Endodermal cell (in vitro differentiated cells): ENCODE results near the gene FTCD. TPM values are rescaled to one million over a fixed set of nuclear protein-coding genes. Genes with fewer than 3 reads are reported as not detected.

ENCODE experiments used
- DNase-seq: peaks from one replicate; pipeline ENCODE4 v3.0.0-alpha.2; 2017
- H3K27ac ChIP-seq: 2 replicates; pipeline ENCODE4 v1.5.1; 2013; ENCODE audit warnings: mild to moderate bottlenecking, low read depth, low read length, moderate library complexity
- H3K27me3 ChIP-seq: 2 replicates; pipeline ENCODE4 v1.6.1; 2013; ENCODE audit warnings: mild to moderate bottlenecking, low read length, moderate library complexity; ENCODE audit not compliant: insufficient read depth, control insufficient read depth, poor library complexity, severe bottlenecking
- H3K36me3 ChIP-seq: 2 replicates; pipeline ENCODE4 v1.7.0; 2013; ENCODE audit warnings: mild to moderate bottlenecking, low read length, moderate library complexity; ENCODE audit not compliant: control insufficient read depth, insufficient read depth
- H3K4me1 ChIP-seq: one replicate; pipeline ENCODE4 v1.7.0; 2013; ENCODE audit warnings: low read length; ENCODE audit not compliant: control insufficient read depth, insufficient read depth
- H3K4me3 ChIP-seq: 2 replicates; pipeline ENCODE4 v1.5.1; 2013; ENCODE audit warnings: mild to moderate bottlenecking, low read length, moderate library complexity
- H3K9ac ChIP-seq: 2 replicates; pipeline ENCODE4 v1.6.1; 2013; ENCODE audit warnings: mild to moderate bottlenecking, low read length, moderate library complexity; ENCODE audit not compliant: poor library complexity, severe bottlenecking; ENCODE audit errors: extremely low read depth
- H3K9me3 ChIP-seq: 2 replicates; pipeline ENCODE4 v1.6.1; 2013; ENCODE audit warnings: mild to moderate bottlenecking, low read length, moderate library complexity; ENCODE audit not compliant: control insufficient read depth
- H3K27ac Mint-ChIP-seq: 2 replicates; pipeline ENCODE4 v1.8.0; 2020; ENCODE audit warnings: mixed read lengths
- H3K27me3 Mint-ChIP-seq: 2 replicates; pipeline ENCODE4 v1.8.0; 2021; ENCODE audit warnings: mild to moderate bottlenecking, mixed read lengths; ENCODE audit not compliant: insufficient read depth
- H3K36me3 Mint-ChIP-seq: 2 replicates; pipeline ENCODE4 v1.8.0; 2020; ENCODE audit warnings: low read depth, mixed read lengths
- H3K4me1 Mint-ChIP-seq: 2 replicates; pipeline ENCODE4 v1.8.0; 2020; ENCODE audit warnings: mixed read lengths
- H3K4me3 Mint-ChIP-seq: 2 replicates; pipeline ENCODE4 v1.8.0; 2020; ENCODE audit warnings: mild to moderate bottlenecking, moderate library complexity, mixed read lengths
- H3K9me3 Mint-ChIP-seq: 2 replicates; pipeline ENCODE4 v1.8.0; 2020; ENCODE audit warnings: mild to moderate bottlenecking, mixed read lengths
- WGBS, 2 experiments: methylation state at CpG; one replicate each; pipeline versions ENCODE4 v1.1.5 to v1.1.7; 2013; ENCODE audit warnings: missing lambda C conversion rate in 2 of 2, mixed read lengths in 1 of 2; ENCODE audit not compliant: insufficient coverage in 1 of 2, insufficient read length in 1 of 2; 5-methylcytosine and 5-hydroxymethylcytosine counted together
- total RNA-seq, 2 donors: library from RNA; stranded (reverse); fragmentation: NEBNext Ultra II Directional in 1 of 2; extraction: Animal tissue kit (Norgen Biotek cat#: 25700) in 1 of 2; gene quantifications; 2 replicates in 1 of 2; 3 replicates in 1 of 2; pipeline ENCODE4 v1.2.1, GENCODE V29; 2021
- TF ChIP-seq, protein P1 (sequence below): fragments of 200-600 bp; sonication (generic); conservative IDR thresholded peaks from 2 replicates; pipeline ENCODE4 v1.5.0; 2021; ENCODE audit warnings: antibody characterized with exemption, mild to moderate bottlenecking

FTCD gene
- total RNA-seq, 2 donors from 2014 or later = 3.5 to 4.6 TPM

DNA sequence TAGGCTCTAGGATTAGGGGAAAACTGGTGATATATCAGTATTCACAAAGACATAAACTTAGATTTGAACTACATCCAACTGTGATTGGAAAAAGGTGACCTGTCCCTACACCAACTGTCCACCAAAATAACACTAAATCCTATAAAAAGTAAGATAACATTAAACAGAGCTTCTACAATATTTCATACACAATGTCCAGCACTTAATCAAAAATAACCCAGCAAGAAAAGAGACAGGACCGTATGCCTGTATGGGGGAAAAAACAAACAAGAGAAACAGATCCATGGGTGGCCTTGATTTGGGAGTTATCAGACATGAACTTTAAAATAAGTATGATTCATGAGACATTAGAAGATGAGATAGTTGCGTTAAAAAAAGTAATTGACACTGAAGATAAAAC is 67.2 kb downstream of the FTCD start:
- 93 to 100% methylated on average over 1 to 2 of the region's 2 CpGs for WGBS, 2 experiments
- Mint-ChIP-seq H3K27ac (no peak overlapping the region), H3K27me3 (no peaks in the 10 kb centered on the region)

DNA sequence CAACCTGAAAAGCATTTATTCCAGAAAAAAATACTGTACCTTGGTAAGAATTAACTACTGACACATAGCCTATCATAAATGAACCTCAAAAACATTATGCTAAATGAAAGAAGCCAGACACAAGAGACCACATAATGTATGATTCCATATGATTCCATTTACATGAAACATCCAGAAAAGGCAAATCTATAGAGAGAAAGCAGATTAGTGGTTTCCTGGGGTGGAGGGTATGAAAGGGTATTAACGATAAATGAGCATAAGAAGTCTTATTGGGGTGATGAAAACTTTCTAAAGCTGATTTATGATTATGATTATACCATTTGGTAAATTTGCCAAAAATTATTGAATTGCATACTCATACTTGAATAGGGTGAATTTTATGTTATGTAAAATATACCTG is 67.7 kb downstream of the FTCD start:
- no peak overlapping the region for H3K4me3 ChIP-seq
- no peak overlapping the region for H3K27ac Mint-ChIP-seq
- H3K4me3 Mint-ChIP-seq = no peak overlapping the region

More for the DNA sequence above, 67.2 kb downstream of the FTCD start:
- Mint-ChIP-seq H3K4me3 (no peak overlapping the region), H3K9me3 (peaks cover 55% of the 10 kb centered on the region), H3K4me1 (no peaks in the 10 kb centered on the region), H3K36me3 (no peaks in the 10 kb centered on the region)
- no peaks in the 10 kb centered on the region for H3K27me3 ChIP-seq
- H3K4me1 ChIP-seq = no peaks in the 10 kb centered on the region
- no peaks in the 10 kb centered on the region for H3K36me3 ChIP-seq
- H3K27ac ChIP-seq = no peak overlapping the region
- peaks cover 17% of the 10 kb centered on the region for H3K9me3 ChIP-seq
- TF ChIP-seq, protein P1, sequence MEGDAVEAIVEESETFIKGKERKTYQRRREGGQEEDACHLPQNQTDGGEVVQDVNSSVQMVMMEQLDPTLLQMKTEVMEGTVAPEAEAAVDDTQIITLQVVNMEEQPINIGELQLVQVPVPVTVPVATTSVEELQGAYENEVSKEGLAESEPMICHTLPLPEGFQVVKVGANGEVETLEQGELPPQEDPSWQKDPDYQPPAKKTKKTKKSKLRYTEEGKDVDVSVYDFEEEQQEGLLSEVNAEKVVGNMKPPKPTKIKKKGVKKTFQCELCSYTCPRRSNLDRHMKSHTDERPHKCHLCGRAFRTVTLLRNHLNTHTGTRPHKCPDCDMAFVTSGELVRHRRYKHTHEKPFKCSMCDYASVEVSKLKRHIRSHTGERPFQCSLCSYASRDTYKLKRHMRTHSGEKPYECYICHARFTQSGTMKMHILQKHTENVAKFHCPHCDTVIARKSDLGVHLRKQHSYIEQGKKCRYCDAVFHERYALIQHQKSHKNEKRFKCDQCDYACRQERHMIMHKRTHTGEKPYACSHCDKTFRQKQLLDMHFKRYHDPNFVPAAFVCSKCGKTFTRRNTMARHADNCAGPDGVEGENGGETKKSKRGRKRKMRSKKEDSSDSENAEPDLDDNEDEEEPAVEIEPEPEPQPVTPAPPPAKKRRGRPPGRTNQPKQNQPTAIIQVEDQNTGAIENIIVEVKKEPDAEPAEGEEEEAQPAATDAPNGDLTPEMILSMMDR = no peak
- no peak for DNase-seq
- H3K4me3 ChIP-seq = no peak overlapping the region
- no peak overlapping the region for H3K9ac ChIP-seq

More for the DNA sequence above, 67.7 kb downstream of the FTCD start:
- no peaks in the 10 kb centered on the region for H3K36me3 ChIP-seq
- H3K9ac ChIP-seq = no peak overlapping the region
- H3K27me3 ChIP-seq = no peaks in the 10 kb centered on the region
- 90 to 100% methylated on average over 1 of the region's 1 CpG for WGBS, 2 experiments
- DNase-seq = no peak
- H3K9me3 Mint-ChIP-seq = peaks cover 50% of the 10 kb centered on the region
- no peaks in the 10 kb centered on the region for H3K4me1 ChIP-seq
- H3K4me1 Mint-ChIP-seq = no peaks in the 10 kb centered on the region
- H3K27ac ChIP-seq = no peak overlapping the region
- H3K9me3 ChIP-seq = peaks cover 17% of the 10 kb centered on the region
- no peaks in the 10 kb centered on the region for H3K27me3 Mint-ChIP-seq
- no peaks in the 10 kb centered on the region for H3K36me3 Mint-ChIP-seq
- TF ChIP-seq, protein P1 = no peak

Other genes with a start within 250 kb of the FTCD start
- 100 to 1,000 TPM; 232 to 407 TPM for gene COL6A1, start 173.8 kb downstream of the FTCD start, total RNA-seq
- gene COL6A2, start 57.5 kb downstream of the FTCD start, total RNA-seq = 100 to 1,000 TPM; 259 to 377 TPM
- 10 to 100 TPM; 29.5 to 31.9 TPM for gene SPATC1L, start 28.9 kb upstream of the FTCD start, total RNA-seq
- 10 to 100 TPM; 56.7 to 85.2 TPM for gene LSS, start 73.2 kb upstream of the FTCD start, total RNA-seq
- gene MCM3AP, start 130.0 kb upstream of the FTCD start, total RNA-seq = 100 to 1,000 TPM; 120 to 161 TPM
- gene YBEY, start 130.8 kb upstream of the FTCD start, total RNA-seq = 10 to 100 TPM; 19.6 to 23.3 TPM
- 10 to 100 TPM; 19.6 to 37.4 TPM for gene C21orf58, start 168.3 kb upstream of the FTCD start, total RNA-seq
- 10 to 100 TPM; 40.1 to 40.7 TPM for gene PCNT, start 168.6 kb upstream of the FTCD start, total RNA-seq